WTC11 (cell line): ENCODE measurements around the gene BCL7C.

Experiments used
- ELF4 ChIP-seq: sonication (generic); formaldehyde crosslinking; IDR thresholded peaks from 2 replicates; pipeline ENCODE4 v1.8.1; 2022; ENCODE audit warnings: low read depth, mild to moderate bottlenecking, moderate library complexity, missing genetic modification reagents
- NFYB ChIP-seq: sonication (generic); formaldehyde crosslinking; conservative IDR thresholded peaks from 2 replicates; pipeline ENCODE4 v1.8.0; 2022; ENCODE audit warnings: low read depth, missing genetic modification reagents
- PREB ChIP-seq: sonication (generic); formaldehyde crosslinking; IDR thresholded peaks from 2 replicates; pipeline ENCODE4 v1.8.1; 2022; ENCODE audit warnings: mild to moderate bottlenecking, missing genetic modification reagents, moderate library complexity, borderline replicate concordance
- ZNF263 ChIP-seq: sonication (generic); formaldehyde crosslinking; IDR thresholded peaks from 2 replicates; pipeline ENCODE4 v1.8.1; 2022; ENCODE audit warnings: low read depth, mild to moderate bottlenecking, moderate library complexity, missing genetic modification reagents
- TF ChIP-seq, protein P1 (sequence below): fragments of 200-600 bp; IDR thresholded peaks from 2 replicates; pipeline ENCODE4 v1.8.0; 2022; ENCODE audit warnings: antibody characterized with exemption
- TF ChIP-seq, protein P2 (sequence below): sonication (generic); formaldehyde crosslinking; IDR thresholded peaks from 2 replicates; pipeline ENCODE4 v1.8.1; 2022; ENCODE audit warnings: low read depth, mild to moderate bottlenecking, moderate library complexity, missing genetic modification reagents, borderline replicate concordance

GRCh38 chr16:30885196-30885595 is 8.7 kb downstream of the BCL7C start:
- TF ChIP-seq, protein P1, sequence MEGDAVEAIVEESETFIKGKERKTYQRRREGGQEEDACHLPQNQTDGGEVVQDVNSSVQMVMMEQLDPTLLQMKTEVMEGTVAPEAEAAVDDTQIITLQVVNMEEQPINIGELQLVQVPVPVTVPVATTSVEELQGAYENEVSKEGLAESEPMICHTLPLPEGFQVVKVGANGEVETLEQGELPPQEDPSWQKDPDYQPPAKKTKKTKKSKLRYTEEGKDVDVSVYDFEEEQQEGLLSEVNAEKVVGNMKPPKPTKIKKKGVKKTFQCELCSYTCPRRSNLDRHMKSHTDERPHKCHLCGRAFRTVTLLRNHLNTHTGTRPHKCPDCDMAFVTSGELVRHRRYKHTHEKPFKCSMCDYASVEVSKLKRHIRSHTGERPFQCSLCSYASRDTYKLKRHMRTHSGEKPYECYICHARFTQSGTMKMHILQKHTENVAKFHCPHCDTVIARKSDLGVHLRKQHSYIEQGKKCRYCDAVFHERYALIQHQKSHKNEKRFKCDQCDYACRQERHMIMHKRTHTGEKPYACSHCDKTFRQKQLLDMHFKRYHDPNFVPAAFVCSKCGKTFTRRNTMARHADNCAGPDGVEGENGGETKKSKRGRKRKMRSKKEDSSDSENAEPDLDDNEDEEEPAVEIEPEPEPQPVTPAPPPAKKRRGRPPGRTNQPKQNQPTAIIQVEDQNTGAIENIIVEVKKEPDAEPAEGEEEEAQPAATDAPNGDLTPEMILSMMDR: no peak
- TF ChIP-seq NFYB: no peak
- TF ChIP-seq ZNF263 (CRISPR knock-in tag): no peak
- no peak for TF ChIP-seq PREB (CRISPR knock-in tag)
- TF ChIP-seq, protein P2, sequence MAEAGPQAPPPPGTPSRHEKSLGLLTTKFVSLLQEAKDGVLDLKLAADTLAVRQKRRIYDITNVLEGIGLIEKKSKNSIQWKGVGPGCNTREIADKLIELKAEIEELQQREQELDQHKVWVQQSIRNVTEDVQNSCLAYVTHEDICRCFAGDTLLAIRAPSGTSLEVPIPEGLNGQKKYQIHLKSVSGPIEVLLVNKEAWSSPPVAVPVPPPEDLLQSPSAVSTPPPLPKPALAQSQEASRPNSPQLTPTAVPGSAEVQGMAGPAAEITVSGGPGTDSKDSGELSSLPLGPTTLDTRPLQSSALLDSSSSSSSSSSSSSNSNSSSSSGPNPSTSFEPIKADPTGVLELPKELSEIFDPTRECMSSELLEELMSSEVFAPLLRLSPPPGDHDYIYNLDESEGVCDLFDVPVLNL (CRISPR knock-in tag): no peak
- TF ChIP-seq ELF4 (CRISPR knock-in tag): no peak
